Measurements from ENCODE around the gene TPP1.
A peak's percentile ranks its signal among the peaks of the same experiment; 100 is the strongest.

TPP1 gene

GRCh38 chr11:6619004-6619745 is at the start of gene TPP1:
TSS of gene TPP1 (minus strand) at chr11:6619422. CDS start at chr11:6619400, 22 bp downstream.
- DNase-seq (ENCODE audit: low spot score), result peak; percentile 96

- DNase-seq (ENCODE audit: low spot score), result peak; percentile 57
Observed at GRCh38 chr11:6667733-6668374, 48.6 kb upstream of the TPP1 start.

GRCh38 chr11:6666302-6667183 is 47.3 kb upstream of the TPP1 start:
- no peak for DNase-seq (ENCODE audit: low spot score)

GRCh38 chr11:6664551-6664950 is 45.3 kb upstream of the TPP1 start:
- no peak for DNase-seq (ENCODE audit: low spot score)

GRCh38 chr11:6663794-6664469 is 44.7 kb upstream of the TPP1 start:
- DNase-seq (ENCODE audit: low spot score), result no peak

- DNase-seq (ENCODE audit: low spot score), result no peak
Observed at GRCh38 chr11:6660712-6661111, 41.5 kb upstream of the TPP1 start.

- DNase-seq (ENCODE audit: low spot score), result no peak
Observed at GRCh38 chr11:6658647-6659046, 39.4 kb upstream of the TPP1 start.

GRCh38 chr11:6657346-6657745 is 38.1 kb upstream of the TPP1 start:
- no peak for DNase-seq (ENCODE audit: low spot score)

- no peak for DNase-seq (ENCODE audit: low spot score)
Observed at GRCh38 chr11:6656936-6657335, 37.7 kb upstream of the TPP1 start.

- no peak for DNase-seq (ENCODE audit: low spot score)
Observed at GRCh38 chr11:6656584-6656915, 37.3 kb upstream of the TPP1 start.

- DNase-seq (ENCODE audit: low spot score), result no peak
Observed at GRCh38 chr11:6655790-6656583, 36.8 kb upstream of the TPP1 start, which contains the start of gene DCHS1. TSS of gene DCHS1 (minus strand) at chr11:6655809. CDS start at chr11:6641613, 14,196 bp downstream.

GRCh38 chr11:6655020-6655789 is 36.0 kb upstream of the TPP1 start:
- no peak for DNase-seq (ENCODE audit: low spot score)

- DNase-seq (ENCODE audit: low spot score), result no peak
Observed at GRCh38 chr11:6654281-6655019, 35.2 kb upstream of the TPP1 start.

- no peak for DNase-seq (ENCODE audit: low spot score)
Observed at GRCh38 chr11:6653656-6654055, 34.4 kb upstream of the TPP1 start.

- DNase-seq (ENCODE audit: low spot score), result no peak
Observed at GRCh38 chr11:6653097-6653496, 33.9 kb upstream of the TPP1 start.

- no peak for DNase-seq (ENCODE audit: low spot score)
Observed at GRCh38 chr11:6652182-6652581, 33.0 kb upstream of the TPP1 start.

- DNase-seq (ENCODE audit: low spot score), result no peak
Observed at GRCh38 chr11:6650980-6651379, 31.8 kb upstream of the TPP1 start.

- DNase-seq (ENCODE audit: low spot score), result no peak
Observed at GRCh38 chr11:6650104-6650503, 30.9 kb upstream of the TPP1 start.

- no peak for DNase-seq (ENCODE audit: low spot score)
Observed at GRCh38 chr11:6648501-6648900, 29.3 kb upstream of the TPP1 start.

- no peak for DNase-seq (ENCODE audit: low spot score)
Observed at GRCh38 chr11:6647836-6648235, 28.6 kb upstream of the TPP1 start.

Data from hematopoietic multipotent progenitor cell treated with erythropoietin and hydrocortisone succinate and interleukin-3 and kit ligand, for 15 days (in vitro differentiated cells).